Breast epithelium (tissue), 3 donors: ENCODE measurements around the gene SALL4.

Experiments used
- POLR2AphosphoS5 ChIP-seq, 3 donors: sonication (generic); formaldehyde crosslinking; IDR thresholded peaks; one replicate each; pipeline ENCODE4 v1.6.1; 2017; ENCODE audit warnings: antibody characterized with exemption in 3 of 3
- TF ChIP-seq, protein P1 (sequence below), 3 donors: fragments of 450-650 bp; IDR thresholded peaks; one replicate each; pipeline ENCODE4 v1.5.1; 2016 to 2017; ENCODE audit warnings: antibody characterized with exemption in 3 of 3, mild to moderate bottlenecking in 3 of 3, moderate library complexity in 3 of 3

DNA sequence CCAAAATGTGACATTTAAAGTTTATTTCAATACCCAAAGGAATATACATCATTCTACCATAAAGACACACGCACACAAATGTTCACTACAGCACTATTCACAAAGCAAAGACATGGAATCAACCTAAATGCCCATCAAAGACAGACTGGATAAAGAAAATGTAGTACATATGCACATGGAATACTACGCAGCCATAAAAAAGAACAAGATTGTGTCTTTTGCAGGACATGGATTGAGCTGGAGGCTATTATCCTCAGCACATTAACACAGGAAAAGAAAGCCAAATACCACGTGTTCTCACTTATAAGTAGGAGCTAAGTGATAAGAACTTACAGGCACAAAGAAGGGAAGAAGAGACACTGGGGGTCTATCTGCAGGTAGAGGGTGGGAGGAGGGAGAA lies 56.5 kb downstream of the SALL4 start:
- TF ChIP-seq, protein P1, sequence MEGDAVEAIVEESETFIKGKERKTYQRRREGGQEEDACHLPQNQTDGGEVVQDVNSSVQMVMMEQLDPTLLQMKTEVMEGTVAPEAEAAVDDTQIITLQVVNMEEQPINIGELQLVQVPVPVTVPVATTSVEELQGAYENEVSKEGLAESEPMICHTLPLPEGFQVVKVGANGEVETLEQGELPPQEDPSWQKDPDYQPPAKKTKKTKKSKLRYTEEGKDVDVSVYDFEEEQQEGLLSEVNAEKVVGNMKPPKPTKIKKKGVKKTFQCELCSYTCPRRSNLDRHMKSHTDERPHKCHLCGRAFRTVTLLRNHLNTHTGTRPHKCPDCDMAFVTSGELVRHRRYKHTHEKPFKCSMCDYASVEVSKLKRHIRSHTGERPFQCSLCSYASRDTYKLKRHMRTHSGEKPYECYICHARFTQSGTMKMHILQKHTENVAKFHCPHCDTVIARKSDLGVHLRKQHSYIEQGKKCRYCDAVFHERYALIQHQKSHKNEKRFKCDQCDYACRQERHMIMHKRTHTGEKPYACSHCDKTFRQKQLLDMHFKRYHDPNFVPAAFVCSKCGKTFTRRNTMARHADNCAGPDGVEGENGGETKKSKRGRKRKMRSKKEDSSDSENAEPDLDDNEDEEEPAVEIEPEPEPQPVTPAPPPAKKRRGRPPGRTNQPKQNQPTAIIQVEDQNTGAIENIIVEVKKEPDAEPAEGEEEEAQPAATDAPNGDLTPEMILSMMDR (IDR thresholded peaks at IDR 0.05): no peak
- TF ChIP-seq POLR2AphosphoS5 (IDR thresholded peaks at IDR 0.05): no peak
